Measurements from ENCODE around the gene SOCS1. TPM values are rescaled to one million over a fixed set of nuclear protein-coding genes. Genes with fewer than 3 reads are reported as not detected.
"Not testable (repeated sequence)": the region's sequence is repeated elsewhere in the genome, so short reads cannot be mapped to it uniquely, and the experiment has no call there.

The SOCS1 gene
- total and polyA plus RNA-seq, 2 of the 4 experiments (the other 2 are of a cell fraction): 2.0 to 22.0 TPM

DNA sequence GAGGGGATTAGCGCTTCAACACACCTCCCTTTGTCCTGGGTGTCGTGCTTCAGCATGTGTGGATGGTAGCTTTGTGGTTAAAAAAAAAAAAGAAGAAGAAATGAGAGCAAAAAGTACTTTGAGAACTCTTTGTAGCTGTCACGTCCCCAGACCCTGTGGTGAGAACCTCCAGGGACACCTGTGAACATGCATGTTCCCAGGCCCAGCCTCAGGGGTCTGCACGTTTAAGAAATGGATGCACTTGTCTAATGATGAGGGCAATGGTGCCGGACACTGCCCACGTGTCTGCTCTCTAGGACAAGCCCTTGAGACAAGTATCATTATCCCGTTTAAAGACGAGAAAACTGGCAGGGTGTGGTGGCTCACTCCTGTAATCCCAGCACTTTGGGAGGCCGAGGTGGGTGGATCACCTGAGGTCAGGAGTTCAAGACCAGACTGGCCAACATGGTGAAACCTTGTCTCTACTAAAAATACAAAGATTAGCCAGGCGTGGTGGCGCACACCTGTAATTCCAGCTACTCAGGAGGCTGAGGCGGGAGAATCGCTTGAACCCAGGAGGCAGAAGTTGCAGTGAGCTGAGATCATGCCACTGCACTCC, 43.0 kb upstream of the SOCS1 start:
- H3K56ac ChIP-seq (ENCODE audit: extremely low read depth, insufficient read depth, low read length); in situ Hi-C loops (cut with MboI; ENCODE audit: low sequenced_read_pairs): not testable (repeated sequence)
- intact Hi-C loops (cut with micrococcal nuclease): loop anchor here (5.0 kb wide), 1 partner anchor 53 kb away; no protein-coding TSS in a partner anchor

More for the DNA sequence above, 43.0 kb upstream of the SOCS1 start:
- dilution Hi-C loops (cut with HindIII; ENCODE audit: low sequenced_read_pairs, unreplicated experiment); H4K91ac ChIP-seq (ENCODE audit: insufficient read depth, low read depth, low read length); DNase-seq; H2BK20ac ChIP-seq (ENCODE audit: low read depth, low read length); H3K79me1 ChIP-seq (ENCODE audit: low read depth in 1 of 2, low read length in 2 of 2); BruUV-seq (replicated peaks); H3K27me3 ChIP-seq (ENCODE audit: control insufficient read depth, insufficient read depth, low read length); H2AK9ac ChIP-seq (replicated peaks; ENCODE audit: low read depth, low read length, poor library complexity); H3K14ac ChIP-seq (replicated peaks; ENCODE audit: low read depth, low read length); POLR2A ChIA-PET (ENCODE audit: unreplicated experiment); H4K8ac ChIP-seq (ENCODE audit: low read depth in 2 of 2, low read length in 2 of 2); H3K4me2 ChIP-seq (ENCODE audit: low read depth, low read length); H3K27ac ChIP-seq (ENCODE audit: insufficient read depth, low read length); H2BK120ac ChIP-seq (ENCODE audit: low read depth, low read length); H3K9me1 ChIP-seq (ENCODE audit: insufficient read depth, low read length); H2AFZ ChIP-seq (replicated peaks; ENCODE audit: low read length, poor library complexity); H4K5ac ChIP-seq (ENCODE audit: low read depth, low read length); H3K9me3 ChIP-seq (ENCODE audit: control insufficient read depth, insufficient read depth, low read length); H3K18ac ChIP-seq (ENCODE audit: low read depth, low read length); H2BK5ac ChIP-seq (ENCODE audit: low read depth, low read length, poor library complexity, severe bottlenecking); H3K23ac ChIP-seq (ENCODE audit: low read depth, low read length); H4K20me1 ChIP-seq (ENCODE audit: insufficient read depth, low read length); H3K9ac ChIP-seq (ENCODE audit: low read depth, low read length); H3K4me3 ChIP-seq (ENCODE audit: insufficient read depth, low read depth, low read length); H3K36me3 ChIP-seq (ENCODE audit: control insufficient read depth, insufficient read depth, low read length); ATAC-seq (ENCODE audit: low read depth); CTCF ChIA-PET; H2BK15ac ChIP-seq (ENCODE audit: low read depth, low read length); H3K4ac ChIP-seq (ENCODE audit: low read depth, low read length); H2AK5ac ChIP-seq (ENCODE audit: low read depth, low read length): not testable (repeated sequence)
- H3K4me1 ChIP-seq (ENCODE audit: control insufficient read depth, insufficient read depth, low read length): peaks cover 10% of the 10 kb centered on the region
- 91% methylated on average over 5 of the region's 13 CpGs; no CpG with 5 or more reads in 1 of the 2 experiments for WGBS, 2 experiments (ENCODE audit: extremely low coverage in 2 of 2, insufficient read length in 1 of 2)

All from IMR-90 (cell line).